ENCODE measurements around the gene SND1. TPM values are rescaled to one million over a fixed set of nuclear protein-coding genes. Genes with fewer than 3 reads are reported as not detected.

SND1 gene
- total RNA-seq, 1 experiment from 2014 or later, result 139 TPM

DNA sequence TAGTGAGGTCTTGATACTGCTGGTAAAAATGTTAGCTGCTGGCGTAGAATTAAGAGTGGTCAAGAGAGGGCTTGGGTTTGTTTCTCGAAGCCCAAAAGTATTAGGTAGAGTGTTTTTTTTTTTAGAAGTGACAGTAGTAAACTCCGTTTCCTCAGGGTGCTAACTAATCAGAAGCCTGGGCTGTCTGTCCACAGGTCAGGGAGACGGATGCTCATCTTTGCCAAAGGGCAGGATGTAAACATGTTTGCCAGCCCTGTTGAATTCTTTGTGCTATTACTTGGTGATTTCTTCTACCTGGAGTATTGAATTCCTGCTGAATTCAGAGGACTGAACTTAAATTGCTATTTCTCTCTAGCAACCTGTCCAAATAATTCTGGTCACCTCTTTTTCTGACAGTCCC, 117.1 kb downstream of the SND1 start:
- H3K79me2 ChIP-seq (ENCODE audit: low read length), result peaks cover 52% of the 10 kb centered on the region
- no peaks in the 10 kb centered on the region for H3K4me1 ChIP-seq (ENCODE audit: insufficient read depth, low read length)
- H3K27ac ChIP-seq (ENCODE audit: low read length), result no peak overlapping the region
- CTCF ChIA-PET, result no interaction called here
- H3K27me3 ChIP-seq (ENCODE audit: low read length), result no peaks in the 10 kb centered on the region
- no peak overlapping the region for H2AFZ ChIP-seq (ENCODE audit: low read length)
- H4K20me1 ChIP-seq (ENCODE audit: low read length), result no peaks in the 10 kb centered on the region
- H3K36me3 ChIP-seq (ENCODE audit: low read depth, low read length), result no peaks in the 10 kb centered on the region
- no peaks in the 10 kb centered on the region for H3F3A ChIP-seq (ENCODE audit: low read length, unreplicated experiment)
- no peak overlapping the region for H3K9ac ChIP-seq (ENCODE audit: low read length)
- DNase-seq (no peak), ATAC-seq (no peak)
- intact Hi-C loops (cut with micrococcal nuclease), result no loop called here
- no peak overlapping the region for H3K4me2 ChIP-seq (ENCODE audit: low read length)
- POLR2A ChIA-PET (ENCODE audit: unreplicated experiment), result no interaction called here
- H3K9me2 ChIP-seq (replicated peaks; ENCODE audit: low read length), result no peaks in the 10 kb centered on the region
- H3K9me3 ChIP-seq (ENCODE audit: low read length), result no peaks in the 10 kb centered on the region
- TF ChIP-seq, protein P1, sequence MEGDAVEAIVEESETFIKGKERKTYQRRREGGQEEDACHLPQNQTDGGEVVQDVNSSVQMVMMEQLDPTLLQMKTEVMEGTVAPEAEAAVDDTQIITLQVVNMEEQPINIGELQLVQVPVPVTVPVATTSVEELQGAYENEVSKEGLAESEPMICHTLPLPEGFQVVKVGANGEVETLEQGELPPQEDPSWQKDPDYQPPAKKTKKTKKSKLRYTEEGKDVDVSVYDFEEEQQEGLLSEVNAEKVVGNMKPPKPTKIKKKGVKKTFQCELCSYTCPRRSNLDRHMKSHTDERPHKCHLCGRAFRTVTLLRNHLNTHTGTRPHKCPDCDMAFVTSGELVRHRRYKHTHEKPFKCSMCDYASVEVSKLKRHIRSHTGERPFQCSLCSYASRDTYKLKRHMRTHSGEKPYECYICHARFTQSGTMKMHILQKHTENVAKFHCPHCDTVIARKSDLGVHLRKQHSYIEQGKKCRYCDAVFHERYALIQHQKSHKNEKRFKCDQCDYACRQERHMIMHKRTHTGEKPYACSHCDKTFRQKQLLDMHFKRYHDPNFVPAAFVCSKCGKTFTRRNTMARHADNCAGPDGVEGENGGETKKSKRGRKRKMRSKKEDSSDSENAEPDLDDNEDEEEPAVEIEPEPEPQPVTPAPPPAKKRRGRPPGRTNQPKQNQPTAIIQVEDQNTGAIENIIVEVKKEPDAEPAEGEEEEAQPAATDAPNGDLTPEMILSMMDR (conservative IDR thresholded peaks at IDR 0.05; ENCODE audit: low read depth, low read length), result no peak
- TF ChIP-seq EZH2phosphoT487 (IDR thresholded peaks at IDR 0.05; ENCODE audit: borderline replicate concordance, low read length) (no peak), EZH2 (IDR thresholded peaks at IDR 0.05; ENCODE audit: low read length, unreplicated experiment) (no peak)
- BruUV-seq (replicated peaks), result no TSS peak
- H3K4me3 ChIP-seq (ENCODE audit: low read length), result no peak overlapping the region

DNA sequence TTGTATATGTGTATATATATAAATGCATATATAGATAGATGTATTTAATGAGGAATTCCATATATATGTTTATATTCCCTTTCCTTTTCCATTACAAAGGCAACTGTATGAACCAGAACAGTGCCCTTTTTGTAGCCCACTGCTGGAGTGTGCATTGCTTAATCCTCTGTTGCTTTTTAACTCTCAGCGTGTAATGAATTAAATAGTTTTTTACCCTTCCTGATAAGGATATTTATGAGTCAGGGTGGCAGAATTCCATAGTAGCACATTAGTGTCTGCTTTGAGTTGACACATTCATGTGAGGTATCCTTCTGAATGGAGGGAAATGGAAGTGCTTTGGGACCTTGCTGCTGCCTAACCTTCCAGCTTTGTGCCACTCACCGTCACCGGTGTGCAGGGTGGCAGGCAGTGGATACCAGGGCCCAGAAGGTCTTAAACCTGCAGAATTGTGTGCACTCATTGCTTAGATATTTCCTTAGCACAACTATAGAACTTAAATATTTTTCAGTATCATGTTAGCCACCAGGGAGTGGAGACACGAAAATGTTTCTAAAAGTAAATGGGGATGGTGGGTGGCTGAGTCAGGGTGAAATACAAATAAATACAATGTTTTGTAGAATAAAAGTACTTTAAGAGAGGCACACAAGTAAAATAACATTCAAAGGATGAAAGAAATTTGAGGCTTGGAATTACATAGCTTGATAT, 117.9 kb downstream of the SND1 start:
- CTCF ChIA-PET, result no interaction called here
- DNase-seq, result no peak

DNA sequence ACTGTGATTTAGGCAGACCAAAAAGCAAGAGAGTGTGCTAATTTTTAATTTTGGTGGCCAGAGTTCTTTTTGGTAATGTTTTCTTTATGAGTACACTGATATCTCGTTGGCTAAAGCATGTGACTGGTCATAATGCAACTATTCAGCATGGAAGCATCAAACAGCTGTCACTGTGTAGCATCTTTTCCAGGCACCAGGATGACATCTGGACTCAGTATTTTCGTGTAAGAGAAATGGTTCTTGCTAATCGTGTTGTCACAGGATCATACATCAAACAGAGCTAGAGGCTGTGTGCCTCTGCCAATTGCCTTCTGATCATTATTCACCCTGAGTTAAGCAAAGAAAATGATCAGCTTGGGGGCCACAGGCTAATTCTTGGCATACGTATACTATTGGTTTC, 118.9 kb downstream of the SND1 start:
- H3K27me3 ChIP-seq (ENCODE audit: low read length), result no peaks in the 10 kb centered on the region
- H3K4me2 ChIP-seq (ENCODE audit: low read length), result no peak overlapping the region
- H3K36me3 ChIP-seq (ENCODE audit: low read depth, low read length), result peaks cover 2% of the 10 kb centered on the region; the same call in 1 of the 2 replicates
- no peak overlapping the region for H2AFZ ChIP-seq (ENCODE audit: low read length)
- peaks cover 42% of the 10 kb centered on the region for H3K79me2 ChIP-seq (ENCODE audit: low read length)
- H3K9ac ChIP-seq (ENCODE audit: low read length), result no peak overlapping the region
- no peaks in the 10 kb centered on the region for H3F3A ChIP-seq (ENCODE audit: low read length, unreplicated experiment)
- TF ChIP-seq EZH2 (IDR thresholded peaks at IDR 0.05; ENCODE audit: low read length, unreplicated experiment), result no peak
- no peak for TF ChIP-seq EZH2phosphoT487 (IDR thresholded peaks at IDR 0.05; ENCODE audit: borderline replicate concordance, low read length)
- TF ChIP-seq, protein P1 (conservative IDR thresholded peaks at IDR 0.05; ENCODE audit: low read depth, low read length), result no peak
- BruUV-seq (replicated peaks), result no TSS peak
- intact Hi-C loops (cut with micrococcal nuclease), result no loop called here
- no peak for ATAC-seq
- H3K9me2 ChIP-seq (replicated peaks; ENCODE audit: low read length), result no peaks in the 10 kb centered on the region
- H3K27ac ChIP-seq (ENCODE audit: low read length), result no peak overlapping the region
- no peak overlapping the region for H3K4me3 ChIP-seq (ENCODE audit: low read length)
- no peak for DNase-seq
- H4K20me1 ChIP-seq (ENCODE audit: low read length), result no peaks in the 10 kb centered on the region
- no peaks in the 10 kb centered on the region for H3K9me3 ChIP-seq (ENCODE audit: low read length)
- CTCF ChIA-PET, result no interaction called here
- H3K4me1 ChIP-seq (ENCODE audit: insufficient read depth, low read length), result no peaks in the 10 kb centered on the region
- POLR2A ChIA-PET (ENCODE audit: unreplicated experiment), result no interaction called here

More for the DNA sequence above, 117.9 kb downstream of the SND1 start:
- Histone ChIP-seq H3K36me3 (ENCODE audit: low read depth, low read length) (peaks cover 1% of the 10 kb centered on the region; the same call in 1 of the 2 replicates), H3F3A (ENCODE audit: low read length, unreplicated experiment) (no peaks in the 10 kb centered on the region), H3K9me3 (ENCODE audit: low read length) (no peaks in the 10 kb centered on the region), H3K9ac (ENCODE audit: low read length) (no peak overlapping the region), H2AFZ (ENCODE audit: low read length) (no peak overlapping the region), H3K4me3 (ENCODE audit: low read length) (no peak overlapping the region), H3K9me2 (replicated peaks; ENCODE audit: low read length) (no peaks in the 10 kb centered on the region), H3K4me1 (ENCODE audit: insufficient read depth, low read length) (no peaks in the 10 kb centered on the region), H4K20me1 (ENCODE audit: low read length) (no peaks in the 10 kb centered on the region), H3K79me2 (ENCODE audit: low read length) (peaks cover 50% of the 10 kb centered on the region), H3K27me3 (ENCODE audit: low read length) (no peaks in the 10 kb centered on the region), H3K4me2 (ENCODE audit: low read length) (no peak overlapping the region), H3K27ac (ENCODE audit: low read length) (no peak overlapping the region)
- intact Hi-C loops (cut with micrococcal nuclease), result no loop called here
- POLR2A ChIA-PET (ENCODE audit: unreplicated experiment), result no interaction called here
- no TSS peak for BruUV-seq (replicated peaks)
- no peak for ATAC-seq
- TF ChIP-seq, protein P1 (conservative IDR thresholded peaks at IDR 0.05; ENCODE audit: low read depth, low read length), result no peak
- TF ChIP-seq EZH2phosphoT487 (IDR thresholded peaks at IDR 0.05; ENCODE audit: borderline replicate concordance, low read length) (no peak), EZH2 (IDR thresholded peaks at IDR 0.05; ENCODE audit: low read length, unreplicated experiment) (no peak)

All from PC-3 (cell line).